GM21786 (cell line): Measurements from ENCODE around the gene NRP2.

Experiments
- ATAC-seq: cut with Tn5 transposase; IDR thresholded peaks from one replicate; pipeline ENCODE4 v1.9.1; 2021; ENCODE audit not compliant: unreplicated experiment

NRP2 gene

DNA sequence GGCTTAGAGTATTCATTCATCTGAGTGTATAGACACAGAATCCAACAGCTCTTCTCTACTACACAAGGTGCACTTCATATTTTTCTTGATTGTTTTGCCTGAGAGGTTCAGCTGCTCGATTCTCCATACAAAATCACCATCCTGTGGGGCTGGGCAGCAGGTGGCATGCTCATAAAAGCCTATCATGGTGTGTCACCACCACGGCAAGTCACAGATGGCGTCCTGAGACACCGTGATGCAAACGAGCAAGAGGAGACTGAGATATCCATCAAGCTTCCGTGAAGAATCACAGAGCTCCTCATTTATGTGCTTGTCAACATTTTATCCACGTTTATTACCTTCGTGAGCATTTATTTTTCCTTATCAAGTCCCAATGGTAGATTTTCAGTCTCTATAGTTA, 22.4 kb upstream of the NRP2 start:
- ATAC-seq = no peak

DNA sequence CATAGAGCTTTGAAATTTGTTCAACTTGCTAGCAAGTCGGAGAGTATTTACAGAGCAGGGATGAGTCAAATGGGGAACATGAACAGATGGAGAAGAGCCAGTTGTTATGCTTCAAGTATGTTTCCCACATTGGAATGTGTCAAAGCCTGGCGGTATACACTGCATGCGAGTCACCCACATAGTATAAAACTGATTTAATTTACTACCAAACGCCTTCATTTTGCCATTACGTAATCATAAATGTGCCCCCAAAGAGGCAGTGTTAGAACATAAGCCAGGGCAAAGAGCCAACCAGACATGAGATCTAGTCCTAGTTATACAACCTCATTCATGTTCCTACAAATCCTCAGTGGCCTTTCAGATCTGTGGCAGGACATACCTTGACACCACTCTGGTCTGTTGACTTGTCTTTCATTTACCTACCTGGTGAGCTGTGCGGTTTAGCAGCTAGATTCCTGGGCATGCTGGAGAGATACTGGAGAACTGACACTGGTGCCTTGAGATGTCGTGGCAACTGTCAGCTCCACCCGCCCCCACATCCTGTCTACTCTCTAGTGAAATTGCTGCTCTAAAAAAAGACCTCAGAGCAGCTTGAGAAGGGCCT, 21.7 kb upstream of the NRP2 start:
- ATAC-seq = peak; percentile 66

DNA sequence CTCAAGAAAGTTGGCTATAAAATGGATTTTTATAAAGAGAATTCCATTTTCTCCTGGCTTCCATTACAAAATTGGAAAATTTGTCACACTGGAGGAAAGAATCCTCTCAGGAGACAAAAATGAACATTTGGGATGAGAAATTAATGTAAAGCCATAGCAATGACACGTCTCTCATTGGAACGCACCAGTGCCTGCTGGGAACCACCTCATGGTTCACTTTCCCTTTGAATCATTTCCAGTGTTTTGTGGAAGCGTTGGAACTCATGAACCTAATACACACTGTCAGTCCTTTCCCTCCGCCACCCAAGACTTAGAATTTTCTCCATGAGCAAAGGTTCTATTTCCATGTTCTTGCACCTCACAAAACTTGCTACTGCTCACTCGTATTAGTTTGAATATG, 21.0 kb upstream of the NRP2 start:
- ATAC-seq = no peak

DNA sequence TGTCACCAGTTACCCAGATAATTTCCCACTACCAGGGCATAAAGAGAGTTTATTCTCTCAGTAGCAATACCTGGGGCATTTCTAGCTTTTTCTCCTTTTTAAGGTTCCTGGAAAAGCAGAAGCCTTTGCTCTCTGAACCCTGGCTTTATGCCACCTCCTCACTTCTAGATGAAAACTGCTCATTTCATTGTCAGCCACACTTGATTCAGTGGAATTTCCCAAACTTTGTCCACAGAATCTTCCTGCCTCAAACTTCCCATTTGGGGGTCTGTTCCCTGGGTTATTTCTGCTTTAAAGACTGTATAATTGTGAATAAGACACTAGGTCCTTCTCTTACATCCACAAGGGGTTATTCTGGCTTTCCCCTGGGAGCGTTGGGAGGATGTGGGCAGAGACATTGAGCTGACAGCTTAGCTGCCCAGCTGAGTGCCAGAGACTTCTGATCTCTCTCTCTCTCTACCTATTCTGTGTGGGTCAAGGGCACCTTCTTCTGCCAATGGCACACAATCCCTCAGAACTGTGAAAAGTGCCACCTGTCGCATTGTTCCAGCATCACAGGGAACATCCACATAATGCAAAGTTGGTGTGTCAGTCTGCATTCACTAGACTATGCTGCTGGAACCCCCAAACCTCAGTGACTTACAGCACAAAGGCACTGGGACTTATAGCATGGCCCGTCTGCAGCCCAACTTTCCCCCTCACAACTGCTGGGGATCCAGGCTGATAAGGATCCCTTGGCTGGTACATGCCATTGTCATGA, 19.9 kb upstream of the NRP2 start:
- ATAC-seq = no peak

DNA sequence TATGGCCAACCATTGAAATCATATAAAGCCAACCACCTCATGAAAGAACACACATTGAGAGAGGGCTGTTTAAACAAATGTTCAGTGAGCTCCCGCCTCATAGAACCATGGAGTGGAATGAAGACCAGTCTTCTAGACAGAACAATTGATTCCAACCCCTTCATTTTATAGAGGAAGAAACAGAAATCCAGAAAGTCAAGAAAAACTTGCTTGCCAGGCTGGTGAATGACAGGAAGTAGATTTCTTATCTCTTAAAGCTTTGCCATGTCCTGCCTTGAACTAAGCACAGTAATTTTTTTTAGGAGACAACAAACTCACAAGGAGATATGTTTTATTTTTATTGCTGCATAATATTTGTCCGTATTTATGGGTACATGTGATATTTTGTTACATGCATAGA, 16.5 kb upstream of the NRP2 start:
- ATAC-seq = no peak

DNA sequence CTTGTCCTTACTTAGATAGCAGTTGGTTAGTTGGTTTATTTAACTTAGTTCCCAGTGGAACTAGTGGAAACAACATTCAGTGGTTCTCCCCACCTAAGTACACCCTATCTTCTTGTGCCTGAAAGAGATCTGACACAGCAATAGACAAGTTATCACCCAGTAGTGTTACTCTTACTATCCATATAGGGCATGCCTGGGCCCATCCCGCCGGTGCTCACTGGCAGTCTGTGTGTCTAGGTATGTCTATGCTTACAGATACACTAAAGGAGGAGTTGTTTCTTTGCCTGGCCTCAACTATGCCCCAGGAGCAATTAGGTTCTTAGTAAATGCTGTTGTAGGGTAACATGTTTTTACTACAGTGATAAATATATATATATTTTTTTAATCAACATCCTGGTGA, 12.0 kb upstream of the NRP2 start:
- no peak for ATAC-seq

DNA sequence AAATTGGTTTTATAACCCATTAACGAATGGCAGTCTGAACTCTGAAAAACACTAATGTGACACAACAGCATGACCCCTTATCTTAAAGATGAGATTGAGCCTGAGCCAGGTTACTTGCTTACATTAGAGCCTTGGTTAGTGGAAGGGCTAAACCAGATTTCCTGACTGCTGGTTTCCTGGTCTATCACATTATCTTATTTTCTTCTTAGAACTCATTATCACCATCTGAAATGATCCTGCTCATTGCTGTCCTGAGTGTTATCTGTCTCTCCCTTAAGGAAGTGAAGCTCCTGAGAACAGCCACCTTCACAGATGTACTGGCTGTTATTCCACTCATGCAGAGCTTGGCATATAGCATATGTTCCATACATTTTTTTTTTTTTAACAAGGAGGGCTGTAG, 9.0 kb upstream of the NRP2 start:
- ATAC-seq = no peak

DNA sequence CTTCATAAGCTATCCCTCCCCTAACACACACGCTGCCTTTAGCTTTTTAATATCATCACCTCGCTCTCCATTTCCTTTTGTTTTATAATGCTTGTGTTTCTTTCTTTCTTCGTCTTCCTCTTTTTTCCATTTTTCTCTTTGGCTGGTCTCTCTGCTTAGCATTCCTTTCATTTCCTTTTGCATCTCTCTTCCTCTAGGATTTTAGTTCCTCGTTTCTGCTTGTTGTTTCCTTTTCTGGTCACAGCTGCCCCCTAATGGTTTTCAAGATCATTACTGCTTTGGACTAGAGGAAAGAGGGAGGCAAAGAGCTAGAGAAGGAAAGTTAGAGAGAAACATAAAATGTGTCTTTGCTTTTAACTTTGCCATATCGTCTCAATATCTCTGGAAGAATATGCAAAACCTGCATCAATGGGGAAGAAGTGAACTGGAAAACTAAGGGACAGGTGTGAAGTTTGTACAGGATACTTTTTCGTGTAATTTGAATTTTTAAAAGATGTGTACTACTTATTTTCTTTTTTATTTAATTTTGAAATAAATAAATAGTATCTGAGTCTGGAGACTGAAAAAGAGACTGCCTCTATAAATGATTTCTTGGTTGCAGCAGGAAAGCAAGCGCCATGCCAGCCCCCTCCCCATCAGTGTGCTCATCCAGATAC, 6.3 kb upstream of the NRP2 start:
- ATAC-seq = no peak

DNA sequence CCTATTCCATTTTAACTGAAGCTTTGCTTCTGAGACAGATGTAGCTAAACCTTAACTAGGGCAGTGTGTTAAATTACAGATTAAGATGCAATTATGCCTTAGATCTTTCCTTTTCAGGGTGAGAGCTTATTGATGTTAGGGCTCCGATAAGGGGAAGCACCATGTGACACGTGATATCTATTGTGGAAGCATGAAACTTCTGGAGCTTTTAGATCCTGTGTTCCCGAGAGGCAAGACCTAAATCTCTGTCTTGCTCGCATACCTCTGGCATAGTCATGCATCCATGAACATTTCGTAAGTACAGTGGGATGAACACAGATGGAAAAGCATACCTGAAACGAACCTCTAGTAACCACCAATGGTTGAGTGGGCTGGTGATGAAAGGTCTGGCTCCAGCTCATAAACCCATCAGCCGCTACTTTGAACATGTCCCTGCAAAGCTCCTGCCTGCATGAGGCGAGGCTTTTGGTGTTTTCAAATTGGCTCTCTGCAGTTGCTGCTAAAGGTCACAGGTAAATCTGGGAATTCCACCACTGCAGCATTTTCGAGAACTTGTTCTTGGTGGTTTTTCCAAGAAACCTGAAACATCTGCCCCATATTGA, 3.7 kb upstream of the NRP2 start:
- no peak for ATAC-seq

DNA sequence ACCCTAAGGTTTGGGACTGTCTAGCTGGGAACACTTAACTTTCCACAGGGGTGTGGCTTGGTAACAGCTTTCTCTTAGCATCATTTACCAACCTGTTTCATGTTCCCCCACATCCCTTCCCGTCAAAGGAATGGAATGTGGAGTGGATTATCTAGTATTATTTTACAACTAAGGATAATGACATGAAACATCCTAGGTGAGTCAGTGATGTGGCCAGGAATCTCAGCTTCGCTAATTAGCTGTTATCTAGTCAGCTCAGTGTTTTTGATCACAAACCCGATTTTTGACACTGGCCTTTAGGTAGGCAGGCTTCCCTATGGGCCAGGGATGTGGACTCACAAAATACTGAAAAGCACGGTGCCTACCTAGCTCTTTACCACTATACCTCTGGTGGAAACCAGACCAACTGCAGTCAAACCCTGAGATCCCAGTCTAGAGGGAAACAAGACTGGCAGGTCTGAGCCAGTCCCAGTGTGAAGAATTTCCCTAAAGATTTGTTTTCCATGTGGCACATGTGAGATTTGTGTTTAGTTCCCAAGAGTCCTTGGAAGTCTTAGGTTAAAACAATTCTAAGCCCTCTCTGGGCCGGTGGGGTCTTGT, 2.8 kb upstream of the NRP2 start:
- no peak for ATAC-seq

DNA sequence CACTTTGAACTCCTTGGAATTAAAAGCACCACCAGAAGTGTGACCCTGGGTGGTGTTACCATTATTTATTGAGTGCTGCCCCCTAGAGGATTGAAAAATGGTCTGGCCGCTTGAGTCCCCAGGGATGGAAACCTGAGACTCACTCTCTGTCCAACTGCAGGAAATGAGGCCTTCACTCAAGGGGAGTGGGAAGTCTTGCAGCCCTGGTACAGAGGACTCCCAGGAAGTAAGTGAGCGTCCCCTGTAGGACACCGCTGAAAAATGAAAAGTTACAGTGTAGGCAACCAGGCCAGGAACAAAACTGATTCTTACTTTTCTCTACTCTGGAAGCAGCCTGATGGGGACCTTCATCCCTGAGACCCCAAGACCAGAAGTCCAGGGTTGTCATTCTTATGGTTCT, 2.2 kb upstream of the NRP2 start:
- peak; percentile 51 for ATAC-seq

DNA sequence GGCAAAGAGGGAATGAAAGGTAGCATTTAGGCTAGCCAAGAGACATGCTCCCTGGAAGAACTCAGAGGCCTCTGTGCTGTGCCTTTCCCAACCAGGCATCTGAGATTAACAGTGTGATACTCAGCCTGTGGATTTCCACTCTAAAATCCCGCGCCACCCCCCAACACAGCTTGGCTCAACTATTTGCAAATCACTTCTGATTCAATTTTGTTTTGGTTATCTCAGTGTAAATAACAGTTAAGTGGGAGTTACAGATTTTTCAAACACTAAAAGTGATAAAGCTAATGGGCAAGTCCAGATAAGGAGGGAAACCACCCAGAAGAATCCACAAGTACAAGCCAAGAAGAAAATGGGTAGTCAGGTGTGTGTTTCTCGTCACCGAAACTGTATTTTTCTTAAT, 1.4 kb upstream of the NRP2 start:
- no peak for ATAC-seq

DNA sequence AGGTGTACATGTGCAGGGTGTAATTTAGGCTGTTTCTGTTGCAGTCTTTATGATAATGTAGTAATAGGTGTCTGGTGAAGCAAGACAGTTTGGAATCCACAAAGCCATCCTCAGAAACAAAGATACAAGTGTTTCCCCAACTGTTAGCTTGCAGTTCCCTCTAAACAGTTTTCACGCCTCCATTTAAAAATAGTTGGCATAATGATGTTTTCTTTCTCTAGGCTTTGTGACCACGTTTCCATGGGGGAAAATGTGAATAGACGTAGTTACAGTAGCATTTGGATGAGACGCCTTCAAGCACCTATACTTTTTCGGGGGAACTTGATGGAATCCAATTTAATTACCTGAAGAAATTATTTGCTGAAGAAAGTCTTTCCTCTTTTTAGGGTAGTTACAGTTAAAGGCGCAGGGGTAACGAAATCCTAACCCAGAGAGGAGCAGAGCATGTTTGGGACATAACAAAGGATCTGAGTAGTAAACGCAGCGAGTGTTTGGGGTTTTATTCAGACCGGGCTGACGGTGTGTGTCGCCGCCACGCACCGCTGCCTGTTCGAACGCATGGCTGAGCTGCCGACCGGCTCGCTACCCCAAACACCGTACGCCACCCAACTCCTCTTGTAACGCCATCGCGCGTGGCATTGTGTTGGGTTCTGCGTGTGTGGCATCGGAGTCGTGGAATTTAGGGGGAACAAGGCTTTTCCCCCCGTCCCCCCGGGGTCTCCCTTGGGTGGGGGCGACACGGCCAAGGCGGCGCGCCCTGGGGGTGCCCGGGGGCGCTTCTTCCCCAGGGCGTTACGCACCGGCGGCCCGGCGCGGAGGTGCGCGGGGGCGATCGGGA, 681 bp upstream of the NRP2 start:
- ATAC-seq = peak; percentile 35

DNA sequence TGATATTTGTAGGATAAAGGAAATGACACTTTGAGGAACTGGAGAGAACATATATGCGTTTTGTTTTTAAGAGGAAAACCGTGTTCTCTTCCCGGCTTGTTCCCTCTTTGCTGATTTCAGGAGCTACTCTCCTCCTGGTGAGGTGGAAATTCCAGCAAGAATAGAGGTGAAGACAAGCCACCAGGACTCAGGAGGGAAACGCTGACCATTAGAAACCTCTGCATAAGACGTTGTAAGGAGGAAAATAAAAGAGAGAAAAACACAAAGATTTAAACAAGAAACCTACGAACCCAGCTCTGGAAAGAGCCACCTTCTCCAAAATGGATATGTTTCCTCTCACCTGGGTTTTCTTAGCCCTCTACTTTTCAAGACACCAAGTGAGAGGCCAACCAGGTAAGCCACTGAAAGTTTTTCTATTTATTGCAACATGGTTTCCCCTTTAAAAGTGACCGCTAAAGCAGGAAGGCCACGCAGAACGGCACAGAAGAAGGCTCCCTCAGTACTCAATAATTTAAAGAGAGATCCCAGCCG, 735 bp downstream of the NRP2 start:
- no peak for ATAC-seq

DNA sequence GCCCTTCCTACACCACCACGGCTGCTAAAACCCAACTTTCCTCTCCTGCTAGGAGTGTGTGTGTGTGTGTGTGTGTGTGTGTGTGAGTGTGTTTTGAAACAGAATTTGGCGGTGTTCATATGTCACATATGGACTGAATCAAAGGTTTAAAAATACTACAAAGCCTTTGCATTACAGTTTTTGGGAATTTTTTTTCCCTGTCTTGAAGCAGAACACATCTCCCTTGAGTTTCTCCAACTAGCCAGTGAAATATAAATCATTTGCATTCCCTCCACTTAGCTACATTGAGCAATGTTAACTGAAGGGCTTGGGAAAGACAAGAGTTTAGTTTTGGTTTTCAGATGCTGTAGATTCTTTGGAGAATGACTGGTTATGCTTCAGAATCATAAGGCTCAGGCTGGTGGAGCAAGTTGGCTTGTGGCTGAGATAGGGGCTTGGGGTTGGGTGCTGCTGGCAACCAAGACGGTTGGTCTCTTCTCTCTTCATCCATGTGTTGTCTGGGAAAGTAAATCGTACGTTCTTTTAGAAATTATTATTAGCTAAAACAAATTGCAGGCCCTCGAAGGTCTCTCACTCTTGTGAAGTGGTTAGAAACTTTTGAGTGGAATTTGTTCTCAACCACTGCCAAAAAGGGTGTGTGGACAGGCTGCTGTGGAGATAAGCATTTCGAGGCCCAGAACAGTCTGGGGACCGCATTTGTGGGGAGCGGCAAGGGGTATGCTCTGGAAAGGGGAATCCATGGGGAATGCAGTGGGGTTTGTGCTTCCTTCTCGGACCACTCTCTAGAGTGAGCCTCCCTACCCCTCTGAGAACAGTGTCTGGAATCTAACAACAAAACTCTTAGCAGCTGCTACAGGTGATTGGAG, 1.4 kb downstream of the NRP2 start:
- ATAC-seq = no peak

DNA sequence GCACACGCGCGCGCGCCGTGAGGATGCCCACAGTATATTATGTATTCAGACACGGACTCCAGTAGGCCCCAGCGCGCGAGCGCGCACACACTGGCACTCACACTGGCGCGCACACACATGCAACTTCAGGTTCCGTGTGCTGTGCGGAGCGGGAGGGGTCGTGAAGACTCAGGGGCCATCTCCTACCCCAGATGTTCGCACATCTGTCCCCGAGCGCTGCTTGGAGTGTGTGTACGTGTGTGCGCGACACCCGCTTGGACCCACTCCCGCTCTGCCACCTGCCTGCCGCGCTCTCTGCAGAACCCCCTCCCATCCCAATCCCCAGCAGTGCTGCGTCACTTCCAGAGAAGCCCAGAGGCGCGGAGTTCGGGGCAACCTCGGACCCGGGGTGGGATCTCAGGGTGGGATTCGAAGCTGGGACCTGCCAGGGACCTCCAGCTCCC, 2.6 kb downstream of the NRP2 start:
- no peak for ATAC-seq

DNA sequence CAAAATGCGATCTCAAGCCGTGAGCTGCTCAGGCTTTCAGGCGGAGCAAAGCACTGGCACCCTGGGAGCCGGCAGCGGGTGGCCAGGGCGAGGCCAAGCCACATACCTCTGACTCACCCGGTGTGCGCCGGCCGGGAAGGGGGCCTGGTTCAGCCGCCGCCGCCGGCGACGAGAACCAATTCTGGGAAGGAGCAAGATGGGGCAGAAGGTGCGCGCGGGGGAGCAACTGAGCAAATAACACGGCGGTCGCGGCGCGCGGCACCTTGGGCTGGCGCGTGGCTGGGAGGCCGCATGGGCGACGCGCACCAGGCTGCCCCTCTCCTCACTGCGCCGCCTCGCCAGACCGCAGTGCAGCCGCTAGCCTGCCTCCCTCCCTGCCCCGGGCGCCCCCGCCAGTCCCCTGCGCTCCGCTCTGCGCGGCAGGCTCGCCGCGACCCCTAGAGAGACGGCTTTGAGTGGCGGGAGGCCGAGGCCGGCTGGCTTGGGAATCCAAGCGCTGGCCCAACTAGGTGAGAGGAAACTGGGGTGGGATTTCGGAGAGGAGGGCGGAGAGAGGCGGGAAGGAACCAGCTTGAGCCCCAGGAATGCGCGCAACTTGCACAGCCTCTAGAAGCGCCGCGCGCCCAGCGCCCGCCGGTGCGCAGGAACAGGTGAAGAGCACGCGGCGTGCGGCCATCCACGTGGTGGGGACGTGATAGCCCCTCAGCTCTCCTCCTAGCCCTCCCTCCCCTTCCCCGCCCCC, 3.2 kb downstream of the NRP2 start:
- ATAC-seq = no peak

DNA sequence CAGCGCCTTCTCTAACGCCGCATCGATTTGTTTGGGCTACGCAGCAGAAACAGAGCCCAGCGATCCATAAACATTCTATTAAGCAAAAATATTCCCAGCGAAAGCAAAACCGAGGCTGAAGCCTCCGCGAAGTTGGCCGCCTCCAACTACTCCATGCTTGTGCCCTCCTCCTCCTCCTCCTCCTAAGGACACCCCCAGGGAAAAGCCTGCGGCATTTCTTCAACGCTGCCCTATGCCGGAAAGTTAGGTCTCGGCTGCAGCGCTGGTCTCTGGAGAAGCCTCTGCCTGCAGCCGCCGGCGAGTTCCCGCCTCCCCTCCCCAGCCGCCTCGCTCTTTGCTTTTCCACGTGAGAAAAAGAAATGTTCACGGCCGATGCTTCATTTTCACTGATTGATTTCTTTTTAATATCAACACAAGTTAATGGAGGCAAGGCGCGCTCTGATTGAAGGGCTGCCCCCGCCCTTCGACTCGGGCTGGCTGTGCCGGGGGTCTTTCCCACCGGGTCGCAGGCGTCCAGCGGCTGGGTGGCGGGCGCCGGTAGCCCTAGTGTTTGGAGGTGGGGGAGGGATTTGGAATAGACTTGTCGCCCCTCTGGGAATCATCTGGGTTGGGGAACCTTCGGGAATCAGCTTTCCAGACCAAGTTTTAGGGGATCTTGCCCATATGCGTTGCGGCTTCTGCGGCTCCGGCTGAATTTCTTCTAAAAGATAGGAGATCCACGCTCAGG, 3.9 kb downstream of the NRP2 start:
- ATAC-seq = no peak
